Liver (tissue), 3 donors: ENCODE measurements around the gene PAK4.

Source experiments
- EGR1 ChIP-seq, 2 donors: IDR thresholded peaks; 2 replicates each; pipeline ENCODE4 v1.6.1; 2016 to 2018; ENCODE audit warnings: antibody characterized with exemption in 2 of 2, low read depth in 2 of 2
- FOXA1 ChIP-seq: IDR thresholded peaks from 2 replicates; pipeline ENCODE4 v1.6.1; 2016; ENCODE audit warnings: antibody characterized with exemption
- GABPA ChIP-seq, 2 donors: IDR thresholded peaks in 1 of 2; conservative IDR thresholded peaks in 1 of 2; 2 replicates each; pipeline ENCODE4 v1.6.1; 2016; ENCODE audit warnings: antibody characterized with exemption in 2 of 2, mild to moderate bottlenecking in 1 of 2, moderate library complexity in 1 of 2
- JUND ChIP-seq, 2 donors: IDR thresholded peaks; 2 replicates each; pipeline ENCODE4 v1.6.1; 2016; ENCODE audit warnings: antibody characterized with exemption in 2 of 2
- RAD21 ChIP-seq, 2 donors: IDR thresholded peaks; 2 replicates each; pipeline ENCODE4 v1.6.1; 2016; ENCODE audit warnings: antibody characterized with exemption in 2 of 2, mild to moderate bottlenecking in 2 of 2
- RXRA ChIP-seq, 2 donors: IDR thresholded peaks; 2 replicates each; pipeline ENCODE4 v1.6.1; 2017 to 2018; ENCODE audit warnings: antibody characterized with exemption in 2 of 2, mild to moderate bottlenecking in 1 of 2
- SP1 ChIP-seq: IDR thresholded peaks from 2 replicates; pipeline ENCODE4 v1.6.1; 2018; ENCODE audit warnings: antibody characterized with exemption, mild to moderate bottlenecking
- TAF1 ChIP-seq: conservative IDR thresholded peaks from 2 replicates; pipeline ENCODE4 v1.6.1; 2016; ENCODE audit warnings: antibody characterized with exemption, mild to moderate bottlenecking
- YY1 ChIP-seq: IDR thresholded peaks from 2 replicates; pipeline ENCODE4 v1.6.1; 2016; ENCODE audit warnings: antibody characterized with exemption, mild to moderate bottlenecking
- TF ChIP-seq, protein P1 (sequence below): fragments of 150-350 bp; IDR thresholded peaks from 2 replicates; pipeline ENCODE4 v1.5.1; 2017; ENCODE audit warnings: improper control_type of control experiment, low read depth, low read length; ENCODE audit not compliant: missing input control
- TF ChIP-seq, protein P2 (sequence below): IDR thresholded peaks from 2 replicates; pipeline ENCODE4 v1.6.1; 2016; ENCODE audit warnings: antibody characterized with exemption
- TF ChIP-seq, protein P3 (sequence below): IDR thresholded peaks from 2 replicates; pipeline ENCODE4 v1.6.1; 2016; ENCODE audit warnings: antibody characterized with exemption, mild to moderate bottlenecking
- TF ChIP-seq, protein P4 (sequence below): IDR thresholded peaks from 2 replicates; pipeline ENCODE4 v1.6.1; 2016; ENCODE audit warnings: antibody characterized with exemption
- TF ChIP-seq, protein P5 (sequence below): IDR thresholded peaks from 2 replicates; pipeline ENCODE4 v1.6.1; 2016; ENCODE audit warnings: antibody characterized with exemption
- donor health status: healthy.
- donor health status: healthy.

DNA sequence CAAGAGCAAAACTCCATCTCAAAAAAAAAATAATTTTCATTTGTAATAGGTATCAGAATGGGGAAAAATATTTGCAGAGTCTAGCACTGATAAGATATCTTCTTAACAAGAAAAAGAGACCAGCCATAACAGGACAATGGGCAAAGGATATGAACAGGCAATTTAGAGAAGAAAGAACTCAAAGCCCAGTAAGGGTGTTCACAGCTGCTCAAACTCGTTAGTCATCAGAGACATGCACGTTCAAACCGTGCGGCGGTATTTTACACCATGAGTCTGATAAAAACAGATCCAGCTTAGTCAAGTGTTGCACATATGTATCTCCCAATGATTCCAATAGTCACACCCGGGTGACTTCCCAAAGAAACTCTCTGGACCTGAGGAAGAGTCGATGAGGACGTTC, 57.5 kb downstream of the PAK4 start:
- TF ChIP-seq TAF1 (no peak), YY1 (no peak), GABPA (IDR thresholded peaks at IDR 0.05 in 1 of 2, conservative IDR thresholded peaks at IDR 0.05 in 1 of 2) (no peak), RAD21 (IDR thresholded peaks at IDR 0.05) (no peak), SP1 (no peak), EGR1 (IDR thresholded peaks at IDR 0.05; ENCODE audit: low read depth in 2 of 2) (no peak), JUND (IDR thresholded peaks at IDR 0.05) (no peak), FOXA1 (no peak), RXRA (IDR thresholded peaks at IDR 0.05) (no peak)
- TF ChIP-seq, protein P1, sequence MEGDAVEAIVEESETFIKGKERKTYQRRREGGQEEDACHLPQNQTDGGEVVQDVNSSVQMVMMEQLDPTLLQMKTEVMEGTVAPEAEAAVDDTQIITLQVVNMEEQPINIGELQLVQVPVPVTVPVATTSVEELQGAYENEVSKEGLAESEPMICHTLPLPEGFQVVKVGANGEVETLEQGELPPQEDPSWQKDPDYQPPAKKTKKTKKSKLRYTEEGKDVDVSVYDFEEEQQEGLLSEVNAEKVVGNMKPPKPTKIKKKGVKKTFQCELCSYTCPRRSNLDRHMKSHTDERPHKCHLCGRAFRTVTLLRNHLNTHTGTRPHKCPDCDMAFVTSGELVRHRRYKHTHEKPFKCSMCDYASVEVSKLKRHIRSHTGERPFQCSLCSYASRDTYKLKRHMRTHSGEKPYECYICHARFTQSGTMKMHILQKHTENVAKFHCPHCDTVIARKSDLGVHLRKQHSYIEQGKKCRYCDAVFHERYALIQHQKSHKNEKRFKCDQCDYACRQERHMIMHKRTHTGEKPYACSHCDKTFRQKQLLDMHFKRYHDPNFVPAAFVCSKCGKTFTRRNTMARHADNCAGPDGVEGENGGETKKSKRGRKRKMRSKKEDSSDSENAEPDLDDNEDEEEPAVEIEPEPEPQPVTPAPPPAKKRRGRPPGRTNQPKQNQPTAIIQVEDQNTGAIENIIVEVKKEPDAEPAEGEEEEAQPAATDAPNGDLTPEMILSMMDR, result no peak
- TF ChIP-seq, protein P2, sequence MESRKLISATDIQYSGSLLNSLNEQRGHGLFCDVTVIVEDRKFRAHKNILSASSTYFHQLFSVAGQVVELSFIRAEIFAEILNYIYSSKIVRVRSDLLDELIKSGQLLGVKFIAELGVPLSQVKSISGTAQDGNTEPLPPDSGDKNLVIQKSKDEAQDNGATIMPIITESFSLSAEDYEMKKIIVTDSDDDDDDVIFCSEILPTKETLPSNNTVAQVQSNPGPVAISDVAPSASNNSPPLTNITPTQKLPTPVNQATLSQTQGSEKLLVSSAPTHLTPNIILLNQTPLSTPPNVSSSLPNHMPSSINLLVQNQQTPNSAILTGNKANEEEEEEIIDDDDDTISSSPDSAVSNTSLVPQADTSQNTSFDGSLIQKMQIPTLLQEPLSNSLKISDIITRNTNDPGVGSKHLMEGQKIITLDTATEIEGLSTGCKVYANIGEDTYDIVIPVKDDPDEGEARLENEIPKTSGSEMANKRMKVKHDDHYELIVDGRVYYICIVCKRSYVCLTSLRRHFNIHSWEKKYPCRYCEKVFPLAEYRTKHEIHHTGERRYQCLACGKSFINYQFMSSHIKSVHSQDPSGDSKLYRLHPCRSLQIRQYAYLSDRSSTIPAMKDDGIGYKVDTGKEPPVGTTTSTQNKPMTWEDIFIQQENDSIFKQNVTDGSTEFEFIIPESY, result no peak
- TF ChIP-seq, protein P3, sequence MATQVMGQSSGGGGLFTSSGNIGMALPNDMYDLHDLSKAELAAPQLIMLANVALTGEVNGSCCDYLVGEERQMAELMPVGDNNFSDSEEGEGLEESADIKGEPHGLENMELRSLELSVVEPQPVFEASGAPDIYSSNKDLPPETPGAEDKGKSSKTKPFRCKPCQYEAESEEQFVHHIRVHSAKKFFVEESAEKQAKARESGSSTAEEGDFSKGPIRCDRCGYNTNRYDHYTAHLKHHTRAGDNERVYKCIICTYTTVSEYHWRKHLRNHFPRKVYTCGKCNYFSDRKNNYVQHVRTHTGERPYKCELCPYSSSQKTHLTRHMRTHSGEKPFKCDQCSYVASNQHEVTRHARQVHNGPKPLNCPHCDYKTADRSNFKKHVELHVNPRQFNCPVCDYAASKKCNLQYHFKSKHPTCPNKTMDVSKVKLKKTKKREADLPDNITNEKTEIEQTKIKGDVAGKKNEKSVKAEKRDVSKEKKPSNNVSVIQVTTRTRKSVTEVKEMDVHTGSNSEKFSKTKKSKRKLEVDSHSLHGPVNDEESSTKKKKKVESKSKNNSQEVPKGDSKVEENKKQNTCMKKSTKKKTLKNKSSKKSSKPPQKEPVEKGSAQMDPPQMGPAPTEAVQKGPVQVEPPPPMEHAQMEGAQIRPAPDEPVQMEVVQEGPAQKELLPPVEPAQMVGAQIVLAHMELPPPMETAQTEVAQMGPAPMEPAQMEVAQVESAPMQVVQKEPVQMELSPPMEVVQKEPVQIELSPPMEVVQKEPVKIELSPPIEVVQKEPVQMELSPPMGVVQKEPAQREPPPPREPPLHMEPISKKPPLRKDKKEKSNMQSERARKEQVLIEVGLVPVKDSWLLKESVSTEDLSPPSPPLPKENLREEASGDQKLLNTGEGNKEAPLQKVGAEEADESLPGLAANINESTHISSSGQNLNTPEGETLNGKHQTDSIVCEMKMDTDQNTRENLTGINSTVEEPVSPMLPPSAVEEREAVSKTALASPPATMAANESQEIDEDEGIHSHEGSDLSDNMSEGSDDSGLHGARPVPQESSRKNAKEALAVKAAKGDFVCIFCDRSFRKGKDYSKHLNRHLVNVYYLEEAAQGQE, result no peak
- TF ChIP-seq, protein P4, sequence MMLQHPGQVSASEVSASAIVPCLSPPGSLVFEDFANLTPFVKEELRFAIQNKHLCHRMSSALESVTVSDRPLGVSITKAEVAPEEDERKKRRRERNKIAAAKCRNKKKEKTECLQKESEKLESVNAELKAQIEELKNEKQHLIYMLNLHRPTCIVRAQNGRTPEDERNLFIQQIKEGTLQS, result no peak
- TF ChIP-seq, protein P5, sequence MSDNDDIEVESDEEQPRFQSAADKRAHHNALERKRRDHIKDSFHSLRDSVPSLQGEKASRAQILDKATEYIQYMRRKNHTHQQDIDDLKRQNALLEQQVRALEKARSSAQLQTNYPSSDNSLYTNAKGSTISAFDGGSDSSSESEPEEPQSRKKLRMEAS, result no peak
